Neural cell (in vitro differentiated cells): ENCODE data around the gene ESYT3. TPM values are rescaled to one million over a fixed set of nuclear protein-coding genes. Genes with fewer than 3 reads are reported as not detected.
A peak's percentile ranks its signal among the peaks of the same experiment; 100 is the strongest.

ENCODE experiments used
- H2AFZ ChIP-seq: fragments of 200-600, 300-800 bp; sonication (generic), shearing (Covaris generic); 2 replicates; pipeline ENCODE4 v1.6.0; 2014; ENCODE audit warnings: low read depth, mild to moderate bottlenecking, antibody characterized with exemption, low read length, moderate library complexity
- H3F3A ChIP-seq: fragments of 200-600 bp; shearing (Covaris generic); 2 replicates; pipeline ENCODE4 v1.6.1; 2016; ENCODE audit warnings: mild to moderate bottlenecking, moderate library complexity, mixed read lengths, antibody characterized with exemption, low read length; ENCODE audit not compliant: insufficient read depth, poor library complexity, severe bottlenecking
- H3K27ac ChIP-seq: fragments of 200-600, 300-800 bp; sonication (generic), shearing (Covaris generic); 2 replicates; pipeline ENCODE4 v1.5.1; 2014; ENCODE audit warnings: mild to moderate bottlenecking, low read length, moderate library complexity
- H3K27me3 ChIP-seq: fragments of 300-800, 200-600 bp; sonication (generic), shearing (Covaris generic); 2 replicates; pipeline ENCODE4 v1.6.0; 2014; ENCODE audit warnings: mild to moderate bottlenecking, low read depth, low read length, moderate library complexity; ENCODE audit not compliant: insufficient read depth
- H3K36me3 ChIP-seq: fragments of 300-800, 200-600 bp; sonication (generic), shearing (Covaris generic); 2 replicates; pipeline ENCODE4 v1.5.1; 2014; ENCODE audit warnings: mild to moderate bottlenecking, antibody characterized with exemption, low read length, moderate library complexity; ENCODE audit not compliant: insufficient read depth
- H3K4me2 ChIP-seq: fragments of 300-800, 200-600 bp; sonication (generic), shearing (Covaris generic); 2 replicates; pipeline ENCODE4 v1.6.0; 2014; ENCODE audit warnings: mild to moderate bottlenecking, low read length
- H3K4me3 ChIP-seq: fragments of 300-800, 200-600 bp; sonication (generic), shearing (Covaris generic); 2 replicates; pipeline ENCODE4 v1.5.1; 2014; ENCODE audit warnings: mild to moderate bottlenecking, low read length, moderate library complexity
- H3K79me2 ChIP-seq: fragments of 200-600 bp; shearing (Covaris generic); replicated peaks from 2 replicates; pipeline ENCODE4 v1.6.0; 2014; ENCODE audit warnings: mild to moderate bottlenecking, low read length, moderate library complexity; ENCODE audit not compliant: insufficient read depth
- H3K9ac ChIP-seq: fragments of 300-800, 200-600 bp; sonication (generic), shearing (Covaris generic); 2 replicates; pipeline ENCODE4 v1.6.1; 2016; ENCODE audit warnings: mild to moderate bottlenecking, low read length, mixed read lengths
- H3K9me2 ChIP-seq: fragments of 200-600 bp; shearing (Covaris generic); 2 replicates; pipeline ENCODE4 v1.6.1; 2016; ENCODE audit warnings: mild to moderate bottlenecking, low read length, mixed read lengths; ENCODE audit not compliant: insufficient read depth
- H3K9me3 ChIP-seq: fragments of 200-600, 300-800 bp; sonication (generic), shearing (Covaris generic); 2 replicates; pipeline ENCODE4 v1.6.1; 2016; ENCODE audit warnings: mild to moderate bottlenecking, mixed run types, low read length, moderate library complexity, mixed read lengths
- H4K20me1 ChIP-seq: fragments of 200-600 bp; shearing (Covaris generic); 2 replicates; pipeline ENCODE4 v1.6.1; 2016; ENCODE audit warnings: mild to moderate bottlenecking, mixed run types; ENCODE audit not compliant: insufficient read depth
- EP300 ChIP-seq: fragments of 450-650 bp; conservative IDR thresholded peaks from 2 replicates; pipeline ENCODE4 v1.6.1; 2014; ENCODE audit warnings: antibody characterized with exemption, mild to moderate bottlenecking, moderate library complexity; ENCODE audit not compliant: poor library complexity, severe bottlenecking
- EZH2 ChIP-seq: fragments of 200-600, 300-800 bp; shearing (Covaris generic), sonication (generic); IDR thresholded peaks from 2 replicates; pipeline ENCODE4 v1.6.1; 2014; ENCODE audit warnings: antibody characterized with exemption, low read length, borderline replicate concordance, mild to moderate bottlenecking; ENCODE audit not compliant: insufficient read depth, poor library complexity, severe bottlenecking
- MXI1 ChIP-seq: fragments of 450-650 bp; conservative IDR thresholded peaks from 2 replicates; pipeline ENCODE4 v1.6.1; 2014; ENCODE audit warnings: antibody characterized with exemption, mild to moderate bottlenecking; ENCODE audit not compliant: poor library complexity, severe bottlenecking
- POLR2AphosphoS5 ChIP-seq: IDR thresholded peaks from 2 replicates; pipeline ENCODE4 v1.6.1; 2012
- RAD21 ChIP-seq: fragments of 450-650 bp; conservative IDR thresholded peaks from 2 replicates; pipeline ENCODE4 v1.6.1; 2014; ENCODE audit warnings: antibody characterized with exemption, mild to moderate bottlenecking, moderate library complexity
- SMC3 ChIP-seq: fragments of 450-650 bp; conservative IDR thresholded peaks from 2 replicates; pipeline ENCODE4 v1.6.1; 2014; ENCODE audit warnings: antibody characterized with exemption, mild to moderate bottlenecking, moderate library complexity; ENCODE audit not compliant: poor library complexity
- TAF1 ChIP-seq: IDR thresholded peaks from 2 replicates; pipeline ENCODE4 v1.6.1; 2012; ENCODE audit warnings: low read depth
- polyA minus RNA-seq: library from RNA; depleted of rRNA, polyadenylated mRNA; stranded (reverse); fragments of >200 nt; gene quantifications from 2 replicates; pipeline ENCODE4 v1.2.3, GENCODE V29; 2014
- polyA plus RNA-seq: library from polyadenylated mRNA; depleted of rRNA; stranded (reverse); fragments of >200 nt; gene quantifications from 2 replicates; pipeline ENCODE4 v1.2.3, GENCODE V29; 2014
- TF ChIP-seq, protein P1 (sequence below): IDR thresholded peaks from 2 replicates; pipeline ENCODE4 v1.6.1; 2012; ENCODE audit warnings: borderline replicate concordance

ESYT3 gene, protein sequence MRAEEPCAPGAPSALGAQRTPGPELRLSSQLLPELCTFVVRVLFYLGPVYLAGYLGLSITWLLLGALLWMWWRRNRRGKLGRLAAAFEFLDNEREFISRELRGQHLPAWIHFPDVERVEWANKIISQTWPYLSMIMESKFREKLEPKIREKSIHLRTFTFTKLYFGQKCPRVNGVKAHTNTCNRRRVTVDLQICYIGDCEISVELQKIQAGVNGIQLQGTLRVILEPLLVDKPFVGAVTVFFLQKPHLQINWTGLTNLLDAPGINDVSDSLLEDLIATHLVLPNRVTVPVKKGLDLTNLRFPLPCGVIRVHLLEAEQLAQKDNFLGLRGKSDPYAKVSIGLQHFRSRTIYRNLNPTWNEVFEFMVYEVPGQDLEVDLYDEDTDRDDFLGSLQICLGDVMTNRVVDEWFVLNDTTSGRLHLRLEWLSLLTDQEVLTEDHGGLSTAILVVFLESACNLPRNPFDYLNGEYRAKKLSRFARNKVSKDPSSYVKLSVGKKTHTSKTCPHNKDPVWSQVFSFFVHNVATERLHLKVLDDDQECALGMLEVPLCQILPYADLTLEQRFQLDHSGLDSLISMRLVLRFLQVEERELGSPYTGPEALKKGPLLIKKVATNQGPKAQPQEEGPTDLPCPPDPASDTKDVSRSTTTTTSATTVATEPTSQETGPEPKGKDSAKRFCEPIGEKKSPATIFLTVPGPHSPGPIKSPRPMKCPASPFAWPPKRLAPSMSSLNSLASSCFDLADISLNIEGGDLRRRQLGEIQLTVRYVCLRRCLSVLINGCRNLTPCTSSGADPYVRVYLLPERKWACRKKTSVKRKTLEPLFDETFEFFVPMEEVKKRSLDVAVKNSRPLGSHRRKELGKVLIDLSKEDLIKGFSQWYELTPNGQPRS
- polyA plus RNA-seq (0.33 and 0.80 TPM in 2 replicates), polyA minus RNA-seq (0.46 and 0.73 TPM in 2 replicates)

DNA sequence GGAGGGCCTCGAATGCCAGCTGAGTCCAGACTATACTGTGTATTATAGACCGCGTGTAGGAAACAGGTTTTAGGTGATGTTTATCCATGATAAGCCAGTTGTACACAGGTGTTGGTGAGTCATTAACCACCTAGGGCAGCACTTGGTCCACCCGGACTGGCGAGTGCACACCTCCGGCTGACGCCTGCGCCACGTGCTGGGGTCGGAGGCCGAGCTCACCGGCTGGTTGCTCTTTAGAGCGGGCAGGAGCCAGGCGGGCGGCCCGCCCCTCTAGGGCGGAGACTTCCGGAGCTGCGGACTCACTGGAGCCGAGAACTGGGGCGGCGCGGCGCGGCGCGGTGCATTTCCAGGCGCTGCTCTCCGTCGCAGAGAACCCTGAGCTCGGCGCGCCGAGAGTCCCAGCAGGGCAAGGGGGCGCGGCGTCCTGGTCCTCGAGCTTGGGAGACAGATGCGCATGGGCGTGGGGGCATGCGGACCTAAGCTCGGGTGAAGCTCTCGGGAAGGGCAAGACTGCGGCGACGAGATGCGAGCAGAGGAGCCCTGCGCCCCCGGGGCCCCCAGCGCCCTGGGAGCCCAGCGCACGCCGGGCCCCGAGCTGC lies at the start of gene ESYT3:
Gene ESYT3, plus strand, starts transcription at position 341 of the 599 bp plus-strand sequence. Its CDS starts 183 bp downstream, at position 524.
- H3K4me2 ChIP-seq: peak within 1 kb of the TSS; percentile 74
- H3K79me2 ChIP-seq: no peaks in the 10 kb centered on the region
- no peak within 1 kb of the TSS for H3K27ac ChIP-seq
- no peak for TF ChIP-seq SMC3
- peak; percentile 5 for TF ChIP-seq POLR2AphosphoS5
- H3K27me3 ChIP-seq: peaks cover 41% of the 10 kb centered on the region
- no peaks in the 10 kb centered on the region for H3F3A ChIP-seq
- H3K9me3 ChIP-seq: peaks cover 5% of the 10 kb centered on the region
- H2AFZ ChIP-seq: peak within 1 kb of the TSS; percentile 44
- peak within 1 kb of the TSS; percentile 30 for H3K9ac ChIP-seq
- H3K4me3 ChIP-seq: peak within 1 kb of the TSS; percentile 74
- no peaks in the 10 kb centered on the region for H3K36me3 ChIP-seq
- H3K9me2 ChIP-seq: no peaks in the 10 kb centered on the region
- no peaks in the 10 kb centered on the region for H4K20me1 ChIP-seq

DNA sequence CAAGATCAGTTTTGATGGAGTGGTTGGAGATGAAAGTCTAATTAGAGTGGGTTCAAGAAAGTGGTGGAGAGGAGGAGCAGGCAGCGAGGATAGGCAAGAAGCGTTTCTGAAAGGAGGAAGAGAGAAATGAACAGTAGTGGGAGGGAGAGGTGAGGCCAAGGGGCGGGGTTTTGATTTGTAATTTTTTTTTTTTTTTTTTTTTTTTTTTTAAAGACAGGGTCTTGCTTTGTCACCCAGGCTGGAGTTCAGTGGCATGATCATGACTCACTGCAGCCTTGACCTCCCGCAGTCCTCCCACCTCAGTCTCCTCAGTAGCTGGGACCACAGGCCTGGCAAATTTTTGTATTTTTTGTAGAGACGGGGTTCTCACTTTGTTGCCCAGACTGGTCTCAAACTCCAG lies 49.4 kb upstream of the ESYT3 start:
- Histone ChIP-seq H3K4me2 (no peak overlapping the region), H3K9me3 (no peaks in the 10 kb centered on the region), H3K9me2 (no peaks in the 10 kb centered on the region), H3F3A (no peaks in the 10 kb centered on the region), H3K79me2 (no peaks in the 10 kb centered on the region), H2AFZ (no peak overlapping the region), H3K36me3 (no peaks in the 10 kb centered on the region), H3K27me3 (no peaks in the 10 kb centered on the region), H3K4me3 (no peak overlapping the region), H4K20me1 (no peaks in the 10 kb centered on the region), H3K9ac (no peak overlapping the region), H3K27ac (no peak overlapping the region)
- TF ChIP-seq EZH2: no peak
- TF ChIP-seq MXI1: no peak
- TF ChIP-seq, protein P1, sequence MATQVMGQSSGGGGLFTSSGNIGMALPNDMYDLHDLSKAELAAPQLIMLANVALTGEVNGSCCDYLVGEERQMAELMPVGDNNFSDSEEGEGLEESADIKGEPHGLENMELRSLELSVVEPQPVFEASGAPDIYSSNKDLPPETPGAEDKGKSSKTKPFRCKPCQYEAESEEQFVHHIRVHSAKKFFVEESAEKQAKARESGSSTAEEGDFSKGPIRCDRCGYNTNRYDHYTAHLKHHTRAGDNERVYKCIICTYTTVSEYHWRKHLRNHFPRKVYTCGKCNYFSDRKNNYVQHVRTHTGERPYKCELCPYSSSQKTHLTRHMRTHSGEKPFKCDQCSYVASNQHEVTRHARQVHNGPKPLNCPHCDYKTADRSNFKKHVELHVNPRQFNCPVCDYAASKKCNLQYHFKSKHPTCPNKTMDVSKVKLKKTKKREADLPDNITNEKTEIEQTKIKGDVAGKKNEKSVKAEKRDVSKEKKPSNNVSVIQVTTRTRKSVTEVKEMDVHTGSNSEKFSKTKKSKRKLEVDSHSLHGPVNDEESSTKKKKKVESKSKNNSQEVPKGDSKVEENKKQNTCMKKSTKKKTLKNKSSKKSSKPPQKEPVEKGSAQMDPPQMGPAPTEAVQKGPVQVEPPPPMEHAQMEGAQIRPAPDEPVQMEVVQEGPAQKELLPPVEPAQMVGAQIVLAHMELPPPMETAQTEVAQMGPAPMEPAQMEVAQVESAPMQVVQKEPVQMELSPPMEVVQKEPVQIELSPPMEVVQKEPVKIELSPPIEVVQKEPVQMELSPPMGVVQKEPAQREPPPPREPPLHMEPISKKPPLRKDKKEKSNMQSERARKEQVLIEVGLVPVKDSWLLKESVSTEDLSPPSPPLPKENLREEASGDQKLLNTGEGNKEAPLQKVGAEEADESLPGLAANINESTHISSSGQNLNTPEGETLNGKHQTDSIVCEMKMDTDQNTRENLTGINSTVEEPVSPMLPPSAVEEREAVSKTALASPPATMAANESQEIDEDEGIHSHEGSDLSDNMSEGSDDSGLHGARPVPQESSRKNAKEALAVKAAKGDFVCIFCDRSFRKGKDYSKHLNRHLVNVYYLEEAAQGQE: no peak
- no peak for TF ChIP-seq RAD21
- no peak for TF ChIP-seq TAF1
- no peak for TF ChIP-seq EP300
